Chondrocyte (in vitro differentiated cells): ENCODE measurements around the gene FUT6. TPM values are rescaled to one million over a fixed set of nuclear protein-coding genes. Genes with fewer than 3 reads are reported as not detected.
"Not testable (repeated sequence)": the region's sequence is repeated elsewhere in the genome, so short reads cannot be mapped to it uniquely, and the experiment has no call there.

Experiments
- DNase-seq: peaks from one replicate; pipeline ENCODE4 v3.0.0; 2021; ENCODE audit warnings: mixed read lengths, low spot score
- H3K27ac Mint-ChIP-seq: one replicate; pipeline ENCODE4 v1.8.0; 2021; ENCODE audit warnings: mild to moderate bottlenecking, moderate library complexity, mixed read lengths; ENCODE audit not compliant: unreplicated experiment
- H3K27me3 Mint-ChIP-seq: 2 replicates; pipeline ENCODE4 v1.8.0; 2021; ENCODE audit warnings: low read depth, mixed read lengths
- H3K36me3 Mint-ChIP-seq: 2 replicates; pipeline ENCODE4 v1.8.0; 2021; ENCODE audit warnings: low read depth, mixed read lengths
- H3K4me1 Mint-ChIP-seq: 2 replicates; pipeline ENCODE4 v1.8.0; 2021; ENCODE audit warnings: low read depth, mild to moderate bottlenecking, mixed read lengths
- H3K4me3 Mint-ChIP-seq: one replicate; pipeline ENCODE4 v1.8.0; 2021; ENCODE audit warnings: mild to moderate bottlenecking, moderate library complexity, mixed read lengths; ENCODE audit not compliant: unreplicated experiment
- H3K9me3 Mint-ChIP-seq: 2 replicates; pipeline ENCODE4 v1.8.0; 2021; ENCODE audit warnings: low read depth, mixed read lengths
- CTCF ChIP-seq: fragments of 200-600 bp; sonication (generic); IDR thresholded peaks from 2 replicates; pipeline ENCODE4 v1.5.0; 2021; ENCODE audit warnings: antibody characterized with exemption, mild to moderate bottlenecking, moderate library complexity
- total RNA-seq: library from RNA; stranded (reverse); gene quantifications from 3 replicates; pipeline ENCODE4 v1.2.1, GENCODE V29; 2021

Gene FUT6
- total RNA-seq, 1 donor from 2014 or later: not detected

- peaks cover 13% of the 10 kb centered on the region for H3K27me3 Mint-ChIP-seq
- no peaks in the 10 kb centered on the region for H3K4me1 Mint-ChIP-seq
- no peaks in the 10 kb centered on the region for H3K9me3 Mint-ChIP-seq
- H3K4me3 Mint-ChIP-seq: no peak overlapping the region
- no peak overlapping the region for H3K27ac Mint-ChIP-seq
- no peak for TF ChIP-seq CTCF
- no peaks in the 10 kb centered on the region for H3K36me3 Mint-ChIP-seq
- no peak for DNase-seq
Measured at GRCh38 chr19:5863030-5863665, 23.6 kb upstream of the FUT6 start.

- no peak overlapping the region for H3K27ac Mint-ChIP-seq
- peaks cover 11% of the 10 kb centered on the region for H3K27me3 Mint-ChIP-seq
- no peak overlapping the region for H3K4me3 Mint-ChIP-seq
- no peak for TF ChIP-seq CTCF
- DNase-seq: no peak
- no peaks in the 10 kb centered on the region for H3K4me1 Mint-ChIP-seq
- H3K9me3 Mint-ChIP-seq: no peaks in the 10 kb centered on the region
- no peaks in the 10 kb centered on the region for H3K36me3 Mint-ChIP-seq
Measured at GRCh38 chr19:5857203-5858081, 17.9 kb upstream of the FUT6 start.

- H3K4me3 Mint-ChIP-seq, H3K27ac Mint-ChIP-seq, H3K9me3 Mint-ChIP-seq, DNase-seq, H3K4me1 Mint-ChIP-seq, H3K36me3 Mint-ChIP-seq: not testable (repeated sequence)
- peaks cover 12% of the 10 kb centered on the region for H3K27me3 Mint-ChIP-seq
Measured at GRCh38 chr19:5855151-5855550, 15.6 kb upstream of the FUT6 start.

DNA sequence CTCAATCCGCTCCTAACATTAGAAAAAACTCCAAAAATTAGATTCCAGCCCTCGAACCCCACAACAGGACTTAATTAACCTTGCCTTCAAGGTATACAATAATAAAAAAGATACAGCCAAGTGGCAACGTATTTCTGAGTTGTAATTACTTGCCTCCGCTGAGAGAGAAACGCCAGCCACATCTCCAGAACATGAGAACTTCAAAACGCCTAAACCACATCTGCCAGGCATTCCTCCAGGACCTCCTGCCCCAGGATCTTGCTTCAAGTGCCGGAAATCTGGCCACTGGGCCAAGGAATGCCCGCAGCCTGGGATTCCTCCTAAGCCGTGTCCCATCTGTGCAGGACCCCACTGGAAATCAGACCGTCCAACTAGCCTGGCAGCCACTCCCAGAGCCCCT is 14.6 kb upstream of the FUT6 start:
- H3K9me3 Mint-ChIP-seq, H3K27ac Mint-ChIP-seq, H3K4me1 Mint-ChIP-seq, H3K36me3 Mint-ChIP-seq, H3K4me3 Mint-ChIP-seq, DNase-seq: not testable (repeated sequence)
- H3K27me3 Mint-ChIP-seq: peaks cover 12% of the 10 kb centered on the region

- peaks cover 12% of the 10 kb centered on the region for H3K27me3 Mint-ChIP-seq
- no peak within 1 kb of the TSS for H3K4me3 Mint-ChIP-seq
- no peak for DNase-seq
Measured at GRCh38 chr19:5851302-5851701, 11.8 kb upstream of the FUT6 start, which contains the start of gene FUT3. Gene FUT3 (minus strand): TSS chr19:5851449.

More at GRCh38 chr19:5851302-5851701, 11.8 kb upstream of the FUT6 start, which contains the start of gene FUT3:
- H3K9me3 Mint-ChIP-seq: no peaks in the 10 kb centered on the region
- peak within 1 kb of the TSS; percentile 67 for H3K27ac Mint-ChIP-seq
- H3K36me3 Mint-ChIP-seq: no peaks in the 10 kb centered on the region
- TF ChIP-seq CTCF: no peak
- H3K4me1 Mint-ChIP-seq: peaks cover 8% of the 10 kb centered on the region
